ENCODE data around the gene ZKSCAN1.
"Not testable (repeated sequence)": the region's sequence is repeated elsewhere in the genome, so short reads cannot be mapped to it uniquely, and the experiment has no call there.

ZKSCAN1 gene

DNA sequence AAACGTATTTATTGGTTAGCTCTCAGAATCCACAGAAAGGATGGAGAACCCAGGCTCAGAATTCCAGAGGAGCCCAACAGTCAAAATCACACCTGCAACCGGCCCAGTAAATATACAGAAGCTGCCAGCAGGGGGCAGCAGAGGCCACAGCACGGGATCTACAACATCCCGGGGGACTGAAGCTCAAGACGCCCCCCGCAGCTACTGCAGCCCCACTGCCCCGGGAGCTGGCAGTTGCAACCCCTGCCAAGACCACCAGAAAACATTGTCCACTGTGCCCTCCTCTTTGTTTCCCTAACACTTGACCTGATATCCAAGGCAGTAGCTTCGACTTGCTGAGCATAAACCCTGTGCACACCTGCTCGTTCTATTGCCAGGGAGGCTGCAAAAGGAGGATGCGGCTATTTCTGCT, 35.6 kb upstream of the ZKSCAN1 start:
- H3K27ac ChIP-seq = not testable (repeated sequence)
- peak; percentile 92 for TF ChIP-seq CTCF (conservative IDR thresholded peaks at IDR 0.05)

DNA sequence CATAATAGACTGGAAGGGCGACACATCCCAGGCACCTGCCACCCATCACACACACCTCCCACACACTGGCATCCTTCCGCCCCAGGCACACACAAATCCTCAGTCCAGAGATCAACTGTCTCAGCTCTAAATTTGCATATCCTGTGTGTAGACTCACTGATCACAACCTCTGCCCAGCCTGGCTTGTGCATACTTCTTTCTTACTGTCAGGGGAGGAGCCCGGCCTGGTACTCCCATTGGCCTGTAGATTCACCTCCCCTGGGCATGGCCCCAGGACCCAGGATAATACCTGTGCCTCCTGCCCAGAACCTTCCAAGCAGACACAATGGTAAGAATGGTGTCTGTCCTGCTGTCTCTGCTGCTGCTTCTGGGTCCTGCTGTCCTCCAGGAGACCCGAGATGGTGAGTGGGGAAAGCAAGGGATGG, 34.9 kb upstream of the ZKSCAN1 start:
- not testable (repeated sequence) for H3K27ac ChIP-seq

DNA sequence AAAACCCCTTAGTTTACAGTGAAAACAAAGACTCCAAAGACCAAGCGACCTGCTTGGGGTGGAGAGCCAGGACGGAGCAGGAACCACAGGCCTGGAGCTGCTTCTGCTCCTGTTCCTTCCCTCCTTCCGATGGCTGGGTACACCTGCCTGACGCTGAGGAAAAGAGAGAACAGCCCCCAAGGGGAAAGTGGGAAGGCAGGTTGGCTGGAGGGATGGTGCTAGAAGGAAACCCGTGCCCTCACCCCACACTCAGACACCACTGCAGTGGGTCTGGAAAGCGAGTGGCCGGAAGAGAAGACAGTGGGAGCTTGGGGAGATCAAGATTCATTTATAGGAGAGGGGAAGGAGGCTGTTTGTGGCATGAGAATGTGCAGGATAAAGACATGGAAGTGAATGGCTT, 34.3 kb upstream of the ZKSCAN1 start:
- not testable (repeated sequence) for H3K27ac ChIP-seq

- TF ChIP-seq CTCF (conservative IDR thresholded peaks at IDR 0.05) = no peak
- no peak overlapping the region for H3K27ac ChIP-seq
These were observed 30.8 kb upstream of the ZKSCAN1 start for GRCh38 chr7:99984593-99984992.

- H3K27ac ChIP-seq = not testable (repeated sequence)
These were observed 28.1 kb upstream of the ZKSCAN1 start for GRCh38 chr7:99987306-99987705.

DNA sequence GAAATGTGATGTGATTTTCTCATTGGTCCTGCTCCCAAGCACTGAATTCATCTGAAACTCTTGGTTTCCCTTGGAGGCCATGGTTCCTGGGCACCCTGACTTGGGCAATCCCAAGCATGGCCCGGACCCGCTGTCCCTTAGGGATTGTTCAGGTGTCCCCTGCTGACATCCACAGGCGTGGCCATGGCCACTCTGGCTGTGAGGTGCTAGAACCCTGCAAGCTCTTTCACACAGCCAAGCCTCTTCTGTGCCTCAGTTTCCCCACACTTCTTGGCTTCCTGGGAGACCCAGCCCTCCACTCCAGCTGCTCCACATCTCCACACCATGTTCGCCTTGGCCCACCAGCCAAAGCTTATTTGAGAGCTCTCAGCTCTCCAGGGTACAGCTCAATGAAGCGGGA, 27.6 kb upstream of the ZKSCAN1 start:
- TF ChIP-seq CTCF (conservative IDR thresholded peaks at IDR 0.05) = no peak
- H3K27ac ChIP-seq = no peak overlapping the region

- no peak overlapping the region for H3K27ac ChIP-seq
- TF ChIP-seq CTCF (conservative IDR thresholded peaks at IDR 0.05) = no peak
These were observed 24.9 kb upstream of the ZKSCAN1 start for GRCh38 chr7:99990460-99990852.

- not testable (repeated sequence) for H3K27ac ChIP-seq
These were observed 23.9 kb upstream of the ZKSCAN1 start for GRCh38 chr7:99991543-99991942.

GRCh38 chr7:99992330-99993038, 22.9 kb upstream of the ZKSCAN1 start:
- no peak overlapping the region for H3K27ac ChIP-seq
- TF ChIP-seq CTCF (conservative IDR thresholded peaks at IDR 0.05) = no peak

DNA sequence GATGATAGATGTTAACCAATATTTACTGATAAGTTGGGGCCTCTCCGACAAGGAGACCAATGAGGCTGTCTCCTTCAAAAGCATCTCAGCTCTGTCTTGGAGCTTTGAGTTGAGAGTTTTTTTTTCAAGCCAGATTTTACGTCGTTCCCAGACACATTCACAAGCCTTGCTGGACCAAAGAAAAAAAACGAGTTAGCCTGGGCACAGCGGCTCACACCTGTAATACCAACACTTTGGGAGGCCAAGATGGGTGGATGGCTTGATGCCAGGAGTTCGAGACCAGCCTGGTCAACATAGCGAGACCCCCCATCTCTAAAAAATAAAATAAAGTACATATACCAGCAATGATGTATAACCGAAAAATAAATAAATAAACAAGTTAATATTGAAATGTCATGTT, 20.6 kb upstream of the ZKSCAN1 start:
- peak overlapping the region; percentile 62 for H3K27ac ChIP-seq
- TF ChIP-seq CTCF (conservative IDR thresholded peaks at IDR 0.05) = no peak
